T-cell (primary cell): ENCODE measurements around the gene CPLANE1. TPM values are rescaled to one million over a fixed set of nuclear protein-coding genes. Genes with fewer than 3 reads are reported as not detected.

ENCODE experiments used
- ATAC-seq, 4 experiments: fragments of 200-7000 bp in 3 of 4; fragments of 150-1000 bp in 1 of 4; cut with Tn5 transposase; replicated peaks in 1 of 4; 1 replicate in 3 of 4; 2 replicates in 1 of 4; pipeline ENCODE4 v1.10.0; 2021; ENCODE audit warnings: moderate library complexity in 3 of 4, mild to moderate bottlenecking in 2 of 4, moderate number of reproducible peaks in 1 of 4
- CTCF ChIA-PET, 2 donors: fragments of 300-600 bp; sonication (Branson Sonifier 250); formaldehyde crosslinking; loops; one replicate each; lab custom pipeline; 2022; ENCODE audit warnings: antibody characterized with exemption in 2 of 2; lab: Charles Lee
- POLR2A ChIA-PET, 2 donors: fragments of 300-600 bp; sonication (Branson Sonifier 250); formaldehyde crosslinking; loops; one replicate each; lab custom pipeline; 2022; ENCODE audit warnings: antibody characterized with exemption in 2 of 2; lab: Charles Lee
- DNase-seq, 35 experiments: peaks; one replicate each; pipeline versions ENCODE4 v3.0.0 to v3.0.0-alpha.2; 2013 to 2023
- H3K27ac ChIP-seq: one replicate; pipeline ENCODE4 v1.5.1; 2013; ENCODE audit warnings: low read length
- H3K27me3 ChIP-seq, 2 experiments: replicated peaks in 1 of 2; 1 replicate in 1 of 2; 2 replicates in 1 of 2; pipeline versions ENCODE4 v1.6.1 to v1.7.0; 2013; ENCODE audit warnings: low read length in 1 of 2, mixed read lengths in 1 of 2; ENCODE audit not compliant: control insufficient read depth in 2 of 2, insufficient read depth in 2 of 2; ENCODE audit errors: extremely low read depth in 1 of 2
- H3K36me3 ChIP-seq, 2 donors: 1 replicate in 1 of 2; 2 replicates in 1 of 2; pipeline versions ENCODE4 v1.6.1 to v1.7.0; 2013; ENCODE audit warnings: low read length in 1 of 2; ENCODE audit not compliant: control insufficient read depth in 2 of 2, insufficient read depth in 1 of 2; ENCODE audit errors: extremely low read depth in 1 of 2
- H3K4me1 ChIP-seq, 2 experiments: 1 replicate in 1 of 2; 2 replicates in 1 of 2; pipeline versions ENCODE4 v1.6.1 to v1.7.0; 2013; ENCODE audit warnings: low read length in 2 of 2, mixed read lengths in 1 of 2; ENCODE audit not compliant: insufficient read depth in 2 of 2, control insufficient read depth in 1 of 2; ENCODE audit errors: extremely low read depth in 1 of 2
- H3K4me3 ChIP-seq, 2 donors: 1 replicate in 1 of 2; 2 replicates in 1 of 2; pipeline versions ENCODE4 v1.5.1 to v1.7.0; 2013; ENCODE audit warnings: mild to moderate bottlenecking in 2 of 2, low read length in 1 of 2, moderate library complexity in 1 of 2; ENCODE audit not compliant: control insufficient read depth in 1 of 2; ENCODE audit errors: extremely low read depth in 1 of 2
- H3K9me3 ChIP-seq: 2 replicates; pipeline ENCODE4 v1.7.0; 2013
- H3K27ac Mint-ChIP-seq, 2 donors: one replicate each; pipeline ENCODE4 v1.8.0; 2020 to 2021; ENCODE audit warnings: mild to moderate bottlenecking in 2 of 2, mixed read lengths in 2 of 2
- H3K27me3 Mint-ChIP-seq, 2 donors: one replicate each; pipeline ENCODE4 v1.8.0; 2021 to 2022; ENCODE audit warnings: mixed read lengths in 2 of 2
- H3K36me3 Mint-ChIP-seq: one replicate; pipeline ENCODE4 v1.8.0; 2021; ENCODE audit warnings: mixed read lengths
- H3K4me1 Mint-ChIP-seq, 3 donors: one replicate each; pipeline ENCODE4 v1.8.0; 2020 to 2022; ENCODE audit warnings: mixed read lengths in 3 of 3, mild to moderate bottlenecking in 1 of 3
- H3K4me3 Mint-ChIP-seq, 3 donors: one replicate each; pipeline ENCODE4 v1.8.0; 2020 to 2022; ENCODE audit warnings: mild to moderate bottlenecking in 3 of 3, mixed read lengths in 3 of 3, moderate library complexity in 3 of 3
- H3K9me3 Mint-ChIP-seq, 3 donors: one replicate each; pipeline ENCODE4 v1.8.0; 2020 to 2022; ENCODE audit warnings: mixed read lengths in 3 of 3
- WGBS: methylation state at CpG from one replicate; pipeline ENCODE4 v1.1.5; 2013; ENCODE audit warnings: missing lambda C conversion rate; ENCODE audit not compliant: insufficient coverage; 5-methylcytosine and 5-hydroxymethylcytosine counted together
- total RNA-seq, 35 experiments: library from RNA in 6 of 35; stranded (reverse) in 6 of 35; fragments of 120-200 nt in 1 of 35; gene quantifications; one replicate each; pipeline versions ENCODE4 v1.2.1 to v1.2.4 and lab custom pipeline; 2013 to 2026

CPLANE1 gene
- total RNA-seq, 5 donors from 2014 or later (not counting 1 experiment from before 2014, with no cell fraction given) = 5.1 to 9.4 (median 7.7) TPM

DNA sequence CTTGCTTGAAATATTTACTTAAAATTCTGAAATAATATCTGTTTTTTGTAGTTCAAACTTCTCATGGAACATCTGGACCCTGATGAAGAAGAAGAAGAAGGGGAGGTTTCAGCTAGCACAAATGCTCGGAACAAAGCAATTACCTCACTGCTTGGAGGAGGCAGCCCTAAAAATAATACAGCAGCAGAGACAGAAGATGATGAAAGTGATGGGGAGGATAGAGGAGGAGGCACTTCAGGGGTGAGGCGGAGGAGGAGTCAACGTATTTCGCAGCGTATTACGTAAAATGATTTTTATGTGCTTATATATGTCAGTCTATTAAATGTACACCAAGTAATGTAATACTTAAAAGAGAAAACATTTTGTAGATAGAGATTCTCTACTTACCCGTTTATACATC, 185.4 kb downstream of the CPLANE1 start:
- DNase-seq = no peak
- ChIA-PET CTCF (interaction anchor here in 1 of 2 donors (0.5 kb wide), 1 partner anchor 334 kb away, joined by 3 read pairs; no protein-coding TSS in a partner anchor), POLR2A (no interaction called here)
- H3K4me3 Mint-ChIP-seq = no peak overlapping the region
- H3K27ac Mint-ChIP-seq = no peak overlapping the region
- Histone ChIP-seq H3K4me3 (no peak overlapping the region), H3K27me3 (no peaks in the 10 kb centered on the region), H3K36me3 (peaks cover 0 to 52% of the 10 kb centered on the region in 2 donors), H3K4me1 (no peaks in the 10 kb centered on the region), H3K27ac (no peak overlapping the region), H3K9me3 (no peaks in the 10 kb centered on the region)
- H3K4me1 Mint-ChIP-seq = no peaks in the 10 kb centered on the region
- H3K9me3 Mint-ChIP-seq = no peaks in the 10 kb centered on the region
- 100% methylated on average over 1 of the region's 7 CpGs for WGBS
- H3K27me3 Mint-ChIP-seq = no peaks in the 10 kb centered on the region
- no peak for ATAC-seq
- peaks cover 34% of the 10 kb centered on the region for H3K36me3 Mint-ChIP-seq

DNA sequence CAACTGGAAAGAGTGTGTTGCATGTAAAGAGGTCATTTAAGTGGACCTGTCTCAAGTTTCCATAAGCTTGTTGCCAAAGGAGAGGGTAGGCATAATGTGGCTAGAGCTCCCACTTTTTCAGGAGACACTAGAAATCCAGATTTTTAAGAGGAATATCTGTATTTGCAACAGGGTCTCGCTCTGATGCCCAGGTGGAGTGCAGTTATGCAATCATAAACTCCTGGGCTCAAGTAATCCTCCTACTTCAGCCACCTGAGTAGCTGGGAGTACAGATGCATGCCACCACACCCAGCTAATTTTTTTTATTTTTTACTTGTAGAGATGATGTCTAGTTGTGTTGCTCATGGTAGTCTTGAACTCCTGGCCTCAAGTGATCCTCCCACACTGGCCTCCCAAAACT, 189.1 kb downstream of the CPLANE1 start:
- DNase-seq (no peak), ATAC-seq (no peak)
- peaks cover 0 to 5% (median 0%) of the 10 kb centered on the region in 3 donors for H3K4me1 Mint-ChIP-seq
- peaks cover 46% of the 10 kb centered on the region for H3K36me3 Mint-ChIP-seq
- Histone ChIP-seq H3K36me3 (peaks cover 3 to 72% of the 10 kb centered on the region in 2 donors), H3K27me3 (no peaks in the 10 kb centered on the region), H3K4me1 (no peaks in the 10 kb centered on the region), H3K27ac (no peak overlapping the region), H3K4me3 (no peak overlapping the region), H3K9me3 (no peaks in the 10 kb centered on the region)
- ChIA-PET CTCF (interaction anchor here in 1 of 2 donors (0.6 kb wide), 1 partner anchor 341 kb away, joined by 3 read pairs; no protein-coding TSS in a partner anchor), POLR2A (no interaction called here)
- no peak overlapping the region for H3K4me3 Mint-ChIP-seq
- H3K27ac Mint-ChIP-seq = no peak overlapping the region
- H3K27me3 Mint-ChIP-seq = no peaks in the 10 kb centered on the region
- H3K9me3 Mint-ChIP-seq = no peaks in the 10 kb centered on the region
- WGBS = no CpG with 5 or more reads among the region's 1 CpG

DNA sequence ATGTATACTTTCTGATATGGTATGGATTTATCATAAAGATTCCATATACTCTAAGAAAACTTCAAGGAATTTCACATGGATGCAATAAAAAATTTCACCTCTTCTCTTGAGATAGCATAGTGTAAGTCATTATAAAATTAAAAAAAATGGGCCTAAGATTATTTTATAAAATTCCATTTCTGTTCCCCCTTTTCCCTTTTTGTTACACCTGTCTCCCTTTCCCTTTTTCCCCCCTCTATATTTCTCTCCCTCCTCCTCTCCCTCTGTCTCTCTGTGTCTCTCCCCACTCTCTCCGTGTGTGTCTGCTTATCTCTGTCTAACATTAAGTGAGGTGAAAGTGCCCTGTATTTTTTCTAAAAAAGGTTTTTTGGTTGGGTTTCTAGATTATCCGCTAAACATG, 192.4 kb downstream of the CPLANE1 start:
- Mint-ChIP-seq H3K4me1 (peaks cover 0 to 5% (median 0%) of the 10 kb centered on the region in 3 donors), H3K27me3 (no peaks in the 10 kb centered on the region), H3K9me3 (no peaks in the 10 kb centered on the region), H3K4me3 (no peak overlapping the region), H3K36me3 (peaks cover 46% of the 10 kb centered on the region), H3K27ac (peak overlapping the region; percentile 53 to 56)
- ChIA-PET CTCF (no interaction called here), POLR2A (no interaction called here)
- H3K4me3 ChIP-seq = no peak overlapping the region
- ATAC-seq (no peak), DNase-seq (no peak)
- H3K9me3 ChIP-seq = no peaks in the 10 kb centered on the region
- no CpG with 5 or more reads among the region's 2 CpGs for WGBS
- H3K4me1 ChIP-seq = no peaks in the 10 kb centered on the region
- peaks cover 3 to 74% of the 10 kb centered on the region in 2 donors for H3K36me3 ChIP-seq
- H3K27ac ChIP-seq = no peak overlapping the region
- H3K27me3 ChIP-seq = no peaks in the 10 kb centered on the region

Other genes starting within 250 kb of the CPLANE1 start
- 10 to 100 TPM; 23.9 to 28.0 (median 25.7) TPM for gene NUP155, start 121.7 kb upstream of the CPLANE1 start, total RNA-seq
- gene WDR70, start 129.9 kb upstream of the CPLANE1 start, total RNA-seq = 10 to 100 TPM; 30.1 to 44.6 (median 37.5) TPM